Endothelial cell of umbilical vein (primary cell): ENCODE data around the gene DCC. TPM values are rescaled to one million over a fixed set of nuclear protein-coding genes. Genes with fewer than 3 reads are reported as not detected.

Experiments used
- BruUV-seq: library from RNA; stranded (reverse); fragments of 400-500 nt; replicated peaks from 2 replicates; lab custom pipeline; 2021; lab: Mats Ljungman, UMichigan
- CTCF ChIA-PET: fragments of 300-600, 350-600 bp; sonication (Branson Sonifier 250); formaldehyde crosslinking; loops from one replicate; lab custom pipeline; 2021; ENCODE audit warnings: antibody characterized with exemption, inconsistent platforms; lab: Charles Lee
- POLR2A ChIA-PET: fragments of 300-600, 350-600 bp; sonication (Branson Sonifier 250); formaldehyde crosslinking; loops from one replicate; lab custom pipeline; 2021; ENCODE audit warnings: antibody characterized with exemption, inconsistent platforms; lab: Charles Lee
- DNase-seq: peaks from one replicate; pipeline ENCODE4 v3.0.0-alpha.2; 2011; ENCODE audit warnings: low read depth, low spot score
- FAIRE-seq: peaks from 2 replicates; lab custom pipeline; 2011; peaks lifted over from hg19 to GRCh38; lab: Jason Lieb, UNC
- H2AFZ ChIP-seq: 2 replicates; pipeline ENCODE4 v1.6.0; 2012; ENCODE audit warnings: low read depth, low read length, control low read depth, inconsistent platforms
- H3K27ac ChIP-seq: 2 replicates; pipeline ENCODE4 v1.5.1; 2011; ENCODE audit warnings: low read depth, mild to moderate bottlenecking, control low read depth, low read length, moderate library complexity; ENCODE audit not compliant: insufficient read depth
- H3K27me3 ChIP-seq, 2 experiments: 2 replicates each; pipeline versions ENCODE4 v1.6.0 to v1.6.1; 2011; ENCODE audit warnings: low read length in 2 of 2, mixed read lengths in 1 of 2; ENCODE audit not compliant: control insufficient read depth in 2 of 2, insufficient read depth in 2 of 2
- H3K36me3 ChIP-seq, 2 experiments: 2 replicates in 1 of 2; 3 replicates in 1 of 2; pipeline ENCODE4 v1.5.1; 2011; ENCODE audit warnings: low read length in 2 of 2, mild to moderate bottlenecking in 1 of 2, moderate library complexity in 1 of 2; ENCODE audit not compliant: control insufficient read depth in 2 of 2, insufficient read depth in 2 of 2; ENCODE audit errors: extremely low read depth in 1 of 2
- H3K4me1 ChIP-seq: 3 replicates; pipeline ENCODE4 v1.5.1; 2011; ENCODE audit warnings: mild to moderate bottlenecking, low read length; ENCODE audit not compliant: control insufficient read depth, insufficient read depth; ENCODE audit errors: extremely low read depth
- H3K4me2 ChIP-seq: 2 replicates; pipeline ENCODE4 v1.6.1; 2011; ENCODE audit warnings: low read length, control low read depth, mixed read lengths; ENCODE audit not compliant: insufficient read depth
- H3K4me3 ChIP-seq, 3 experiments: fragments of 200-600 bp in 1 of 3; sonication (generic), shearing (Covaris generic) in 1 of 3; replicated peaks in 1 of 3; 2 replicates each; pipeline ENCODE4 v1.5.1; 2011 to 2016; ENCODE audit warnings: control low read depth in 3 of 3, low read length in 3 of 3, mild to moderate bottlenecking in 2 of 3, inconsistent platforms in 1 of 3, low read depth in 1 of 3, moderate library complexity in 1 of 3; ENCODE audit not compliant: insufficient read depth in 1 of 3
- H3K79me2 ChIP-seq: 2 replicates; pipeline ENCODE4 v1.6.0; 2012; ENCODE audit warnings: low read length, inconsistent platforms; ENCODE audit not compliant: control insufficient read depth, insufficient read depth
- H3K9ac ChIP-seq: replicated peaks from 2 replicates; pipeline ENCODE3; 2011; ENCODE audit warnings: low read length, control low read depth; ENCODE audit not compliant: insufficient read depth; ENCODE audit errors: extremely low read depth
- H3K9me1 ChIP-seq: replicated peaks from 3 replicates; pipeline ENCODE4 v1.6.0; 2011; ENCODE audit warnings: mild to moderate bottlenecking, low read length; ENCODE audit not compliant: control insufficient read depth, insufficient read depth; ENCODE audit errors: extremely low read depth
- H3K9me3 ChIP-seq: replicated peaks from 2 replicates; pipeline ENCODE4 v1.5.1; 2012; ENCODE audit warnings: low read length, inconsistent platforms; ENCODE audit not compliant: control insufficient read depth, insufficient read depth
- H4K20me1 ChIP-seq: replicated peaks from 2 replicates; pipeline ENCODE3; 2011; ENCODE audit warnings: mild to moderate bottlenecking, low read length; ENCODE audit not compliant: control insufficient read depth, insufficient read depth; ENCODE audit errors: extremely low read depth
- EZH2 ChIP-seq: IDR thresholded peaks from 2 replicates; pipeline ENCODE4 v1.6.1; 2012; ENCODE audit warnings: borderline replicate concordance, low read depth, mild to moderate bottlenecking, moderate library complexity, low read length, inconsistent platforms; ENCODE audit not compliant: severe bottlenecking
- FOS ChIP-seq: IDR thresholded peaks from 2 replicates; pipeline ENCODE4 v1.6.1; 2011; ENCODE audit warnings: mild to moderate bottlenecking, low read length, moderate library complexity, borderline replicate concordance; ENCODE audit not compliant: insufficient read depth
- GATA2 ChIP-seq: IDR thresholded peaks from 2 replicates; pipeline ENCODE4 v1.7.0; 2011; ENCODE audit warnings: low read depth, mild to moderate bottlenecking, moderate library complexity, mixed read lengths, low read length; ENCODE audit not compliant: insufficient read length, insufficient read depth
- JUN ChIP-seq: IDR thresholded peaks from 2 replicates; pipeline ENCODE4 v1.6.1; 2011; ENCODE audit warnings: borderline replicate concordance, low read depth; ENCODE audit not compliant: insufficient read length, insufficient read depth
- POLR2A ChIP-seq: IDR thresholded peaks from 2 replicates; pipeline ENCODE4 v1.6.1; 2012; ENCODE audit warnings: low read depth, mild to moderate bottlenecking, control low read depth, low read length
- POLR2AphosphoS5 ChIP-seq: IDR thresholded peaks from 2 replicates; pipeline ENCODE4 v1.6.1; 2012; ENCODE audit warnings: low read depth, mild to moderate bottlenecking, control low read depth, low read length, moderate library complexity; ENCODE audit not compliant: insufficient read depth
- dilution Hi-C: fragments of 300-500 bp; cut with MboI; formaldehyde crosslinking; loops from one replicate; pipeline ENCODE4 v1.15.0; 2019; ENCODE audit warnings: low sequenced_read_pairs; ENCODE audit not compliant: extremely low pct_ligation_motif_present
- intact Hi-C: fragments of 100-400 bp; cut with micrococcal nuclease; formaldehyde crosslinking; loops from one replicate; pipeline ENCODE4 v1.10.0; 2022
- polyA plus RNA-seq, 4 experiments: library from polyadenylated mRNA; depleted of rRNA in 3 of 4; stranded (reverse) in 3 of 4; unstranded in 1 of 4; fragments of >200 nt; gene quantifications; 2 replicates each; pipeline versions ENCODE4 v1.2.1 to v1.2.3, GENCODE V29; 2011 to 2012; ENCODE audit warnings: missing spikeins in 1 of 4
- total RNA-seq: library from RNA; stranded (reverse); gene quantifications from 2 replicates; pipeline ENCODE4 v1.2.3, GENCODE V29; 2021
- TF ChIP-seq, protein P1 (sequence below), 2 donors: IDR thresholded peaks; 1 replicate in 1 of 2; 2 replicates in 1 of 2; pipeline ENCODE4 v1.5.1; 2011; ENCODE audit warnings: low read length in 2 of 2, mild to moderate bottlenecking in 2 of 2, moderate library complexity in 2 of 2, control low read depth in 1 of 2, inconsistent platforms in 1 of 2, low read depth in 1 of 2; ENCODE audit not compliant: insufficient read depth in 1 of 2; ENCODE audit errors: extremely low read depth in 1 of 2

Gene DCC
- total and polyA plus RNA-seq, 2 donors (not counting 3 experiments of a cell fraction or from before 2014, with no cell fraction given), result not detected

GRCh38 chr18:52992041-52992440 lies 652.0 kb downstream of the DCC start:
- dilution Hi-C loops, result no loop called here
- no peak for TF ChIP-seq JUN
- TF ChIP-seq FOS, result no peak
- TF ChIP-seq, protein P1, sequence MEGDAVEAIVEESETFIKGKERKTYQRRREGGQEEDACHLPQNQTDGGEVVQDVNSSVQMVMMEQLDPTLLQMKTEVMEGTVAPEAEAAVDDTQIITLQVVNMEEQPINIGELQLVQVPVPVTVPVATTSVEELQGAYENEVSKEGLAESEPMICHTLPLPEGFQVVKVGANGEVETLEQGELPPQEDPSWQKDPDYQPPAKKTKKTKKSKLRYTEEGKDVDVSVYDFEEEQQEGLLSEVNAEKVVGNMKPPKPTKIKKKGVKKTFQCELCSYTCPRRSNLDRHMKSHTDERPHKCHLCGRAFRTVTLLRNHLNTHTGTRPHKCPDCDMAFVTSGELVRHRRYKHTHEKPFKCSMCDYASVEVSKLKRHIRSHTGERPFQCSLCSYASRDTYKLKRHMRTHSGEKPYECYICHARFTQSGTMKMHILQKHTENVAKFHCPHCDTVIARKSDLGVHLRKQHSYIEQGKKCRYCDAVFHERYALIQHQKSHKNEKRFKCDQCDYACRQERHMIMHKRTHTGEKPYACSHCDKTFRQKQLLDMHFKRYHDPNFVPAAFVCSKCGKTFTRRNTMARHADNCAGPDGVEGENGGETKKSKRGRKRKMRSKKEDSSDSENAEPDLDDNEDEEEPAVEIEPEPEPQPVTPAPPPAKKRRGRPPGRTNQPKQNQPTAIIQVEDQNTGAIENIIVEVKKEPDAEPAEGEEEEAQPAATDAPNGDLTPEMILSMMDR (IDR thresholded peaks at IDR 0.05; ENCODE audit: extremely low read depth in 1 of 2, insufficient read depth in 1 of 2, low read depth in 1 of 2, low read length in 2 of 2), result no peak
- TF ChIP-seq GATA2, result no peak
- no peak for TF ChIP-seq POLR2A
- TF ChIP-seq POLR2AphosphoS5, result no peak
- TF ChIP-seq EZH2, result no peak
- ChIA-PET POLR2A (no interaction called here), CTCF (no interaction called here)
- H3K9me3 ChIP-seq, result no peaks in the 10 kb centered on the region
- H3K79me2 ChIP-seq, result no peaks in the 10 kb centered on the region
- no peak overlapping the region for H2AFZ ChIP-seq
- no peak overlapping the region for H3K9ac ChIP-seq
- no peak overlapping the region for H3K4me3 ChIP-seq
- intact Hi-C loops, result no loop called here
- no peak overlapping the region for H3K4me2 ChIP-seq
- no peaks in the 10 kb centered on the region for H3K36me3 ChIP-seq
- no peaks in the 10 kb centered on the region for H4K20me1 ChIP-seq
- no peaks in the 10 kb centered on the region for H3K9me1 ChIP-seq
- no peak overlapping the region for H3K27ac ChIP-seq
- H3K27me3 ChIP-seq, result no peaks in the 10 kb centered on the region
- DNase-seq, result no peak
- no peak for FAIRE-seq
- no peaks in the 10 kb centered on the region for H3K4me1 ChIP-seq
- BruUV-seq, result no TSS peak
